Measurements from ENCODE around the gene SLIT3. TPM values are rescaled to one million over a fixed set of nuclear protein-coding genes. Genes with fewer than 3 reads are reported as not detected.

Gene SLIT3
- total and polyA plus RNA-seq, 2 experiments from 2014 or later, result 0.59 to 0.71 TPM

DNA sequence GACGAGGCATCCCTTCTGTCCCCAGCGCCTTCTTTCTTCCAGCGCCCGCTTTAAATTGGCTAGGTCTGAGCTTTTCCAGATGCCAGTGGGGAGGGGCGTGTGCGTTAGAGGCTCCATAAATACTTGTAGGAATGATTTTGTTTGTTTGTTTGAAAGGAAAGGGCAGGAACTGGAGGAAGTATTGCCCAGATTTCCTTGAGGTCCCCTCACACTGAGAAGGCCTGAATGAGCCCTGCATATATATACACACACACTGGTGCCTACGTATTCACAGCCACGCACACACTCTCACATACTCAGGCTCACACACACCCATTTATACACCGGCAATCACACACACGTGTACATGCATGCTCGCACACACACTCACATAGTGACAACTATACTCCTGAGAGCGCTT is 1.0 kb upstream of the SLIT3 start:
- peak overlapping the region; percentile 98; the same call in 1 of the 2 replicates for H2AFZ ChIP-seq
- TF ChIP-seq, protein P1, sequence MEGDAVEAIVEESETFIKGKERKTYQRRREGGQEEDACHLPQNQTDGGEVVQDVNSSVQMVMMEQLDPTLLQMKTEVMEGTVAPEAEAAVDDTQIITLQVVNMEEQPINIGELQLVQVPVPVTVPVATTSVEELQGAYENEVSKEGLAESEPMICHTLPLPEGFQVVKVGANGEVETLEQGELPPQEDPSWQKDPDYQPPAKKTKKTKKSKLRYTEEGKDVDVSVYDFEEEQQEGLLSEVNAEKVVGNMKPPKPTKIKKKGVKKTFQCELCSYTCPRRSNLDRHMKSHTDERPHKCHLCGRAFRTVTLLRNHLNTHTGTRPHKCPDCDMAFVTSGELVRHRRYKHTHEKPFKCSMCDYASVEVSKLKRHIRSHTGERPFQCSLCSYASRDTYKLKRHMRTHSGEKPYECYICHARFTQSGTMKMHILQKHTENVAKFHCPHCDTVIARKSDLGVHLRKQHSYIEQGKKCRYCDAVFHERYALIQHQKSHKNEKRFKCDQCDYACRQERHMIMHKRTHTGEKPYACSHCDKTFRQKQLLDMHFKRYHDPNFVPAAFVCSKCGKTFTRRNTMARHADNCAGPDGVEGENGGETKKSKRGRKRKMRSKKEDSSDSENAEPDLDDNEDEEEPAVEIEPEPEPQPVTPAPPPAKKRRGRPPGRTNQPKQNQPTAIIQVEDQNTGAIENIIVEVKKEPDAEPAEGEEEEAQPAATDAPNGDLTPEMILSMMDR (conservative IDR thresholded peaks at IDR 0.05; ENCODE audit: low read depth in 2 of 2), result 0 out of 4 replicates have a peak, but pooled peaks of 1 of the 2 experiments have one; percentile 1
- no peak for TF ChIP-seq EZH2 (IDR thresholded peaks at IDR 0.05; ENCODE audit: low read depth, unreplicated experiment)
- DNase-seq (ENCODE audit: low spot score) (no peak), ATAC-seq (no peak)
- no peaks in the 10 kb centered on the region for H3K79me2 ChIP-seq (replicated peaks; ENCODE audit: insufficient read depth)
- no peaks in the 10 kb centered on the region for H3K9me2 ChIP-seq (ENCODE audit: insufficient read depth)
- H3K4me3 ChIP-seq, result peak overlapping the region; percentile 69
- H3K36me3 ChIP-seq (ENCODE audit: insufficient read depth), result no peaks in the 10 kb centered on the region
- Mint-ChIP-seq H3K27ac (no peak overlapping the region), H3K36me3 (ENCODE audit: low read depth) (no peaks in the 10 kb centered on the region), H3K4me3 (peak overlapping the region; percentile 85), H3K9me3 (no peaks in the 10 kb centered on the region; the same call in 2 of the 3 replicates), H3K27me3 (ENCODE audit: insufficient read depth, low read depth, poor library complexity) (peaks cover 39% of the 10 kb centered on the region), H3K4me1 (peaks cover 22% of the 10 kb centered on the region)
- peaks cover 45% of the 10 kb centered on the region for H3K27me3 ChIP-seq (ENCODE audit: insufficient read depth)
- peaks cover 11% of the 10 kb centered on the region for H3K4me1 ChIP-seq (ENCODE audit: insufficient read depth)
- no peaks in the 10 kb centered on the region for H3F3A ChIP-seq (replicated peaks; ENCODE audit: low read depth)
- no peaks in the 10 kb centered on the region for H4K20me1 ChIP-seq (replicated peaks; ENCODE audit: insufficient read depth)
- no peak overlapping the region for H3K27ac ChIP-seq (ENCODE audit: low read depth)
- peak overlapping the region; percentile 94 for H3K4me2 ChIP-seq

DNA sequence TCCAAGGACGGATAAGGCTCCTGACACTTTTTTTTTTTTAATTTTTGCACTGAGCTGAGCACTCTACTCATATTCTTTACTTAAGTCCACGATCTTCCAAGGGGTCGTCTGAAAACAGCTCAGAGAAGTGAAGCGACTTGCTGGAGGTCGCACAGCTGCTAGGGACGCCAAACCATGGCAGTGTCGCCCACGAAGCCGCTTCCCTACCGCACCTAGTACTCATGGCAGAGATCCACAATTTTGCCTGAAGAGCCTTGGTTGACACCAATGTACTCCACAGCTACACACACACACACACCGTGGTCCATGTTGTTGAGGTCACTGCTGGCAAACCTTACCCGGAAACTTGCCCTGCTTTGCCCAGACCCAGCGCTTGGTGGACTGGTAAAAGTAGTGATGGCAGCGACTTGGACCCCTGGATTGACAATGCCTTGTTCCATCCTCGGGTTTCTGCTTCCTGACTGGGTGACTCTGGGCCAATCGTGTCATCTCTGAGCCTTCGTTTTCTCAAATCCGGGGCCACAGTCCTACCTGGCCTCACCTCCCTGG is 521 bp upstream of the SLIT3 start:
- TF ChIP-seq EZH2phosphoT487 (IDR thresholded peaks at IDR 0.05; ENCODE audit: unreplicated experiment) (no peak), STAT1 (IDR thresholded peaks at IDR 0.05; ENCODE audit: unreplicated experiment) (no peak), CREB1 (CRISPR knock-in tag; IDR thresholded peaks at IDR 0.05; ENCODE audit: low read depth) (no peak)
- TF ChIP-seq, protein P2, sequence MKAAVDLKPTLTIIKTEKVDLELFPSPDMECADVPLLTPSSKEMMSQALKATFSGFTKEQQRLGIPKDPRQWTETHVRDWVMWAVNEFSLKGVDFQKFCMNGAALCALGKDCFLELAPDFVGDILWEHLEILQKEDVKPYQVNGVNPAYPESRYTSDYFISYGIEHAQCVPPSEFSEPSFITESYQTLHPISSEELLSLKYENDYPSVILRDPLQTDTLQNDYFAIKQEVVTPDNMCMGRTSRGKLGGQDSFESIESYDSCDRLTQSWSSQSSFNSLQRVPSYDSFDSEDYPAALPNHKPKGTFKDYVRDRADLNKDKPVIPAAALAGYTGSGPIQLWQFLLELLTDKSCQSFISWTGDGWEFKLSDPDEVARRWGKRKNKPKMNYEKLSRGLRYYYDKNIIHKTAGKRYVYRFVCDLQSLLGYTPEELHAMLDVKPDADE (IDR thresholded peaks at IDR 0.05), result no peak
- TF ChIP-seq, protein P3, sequence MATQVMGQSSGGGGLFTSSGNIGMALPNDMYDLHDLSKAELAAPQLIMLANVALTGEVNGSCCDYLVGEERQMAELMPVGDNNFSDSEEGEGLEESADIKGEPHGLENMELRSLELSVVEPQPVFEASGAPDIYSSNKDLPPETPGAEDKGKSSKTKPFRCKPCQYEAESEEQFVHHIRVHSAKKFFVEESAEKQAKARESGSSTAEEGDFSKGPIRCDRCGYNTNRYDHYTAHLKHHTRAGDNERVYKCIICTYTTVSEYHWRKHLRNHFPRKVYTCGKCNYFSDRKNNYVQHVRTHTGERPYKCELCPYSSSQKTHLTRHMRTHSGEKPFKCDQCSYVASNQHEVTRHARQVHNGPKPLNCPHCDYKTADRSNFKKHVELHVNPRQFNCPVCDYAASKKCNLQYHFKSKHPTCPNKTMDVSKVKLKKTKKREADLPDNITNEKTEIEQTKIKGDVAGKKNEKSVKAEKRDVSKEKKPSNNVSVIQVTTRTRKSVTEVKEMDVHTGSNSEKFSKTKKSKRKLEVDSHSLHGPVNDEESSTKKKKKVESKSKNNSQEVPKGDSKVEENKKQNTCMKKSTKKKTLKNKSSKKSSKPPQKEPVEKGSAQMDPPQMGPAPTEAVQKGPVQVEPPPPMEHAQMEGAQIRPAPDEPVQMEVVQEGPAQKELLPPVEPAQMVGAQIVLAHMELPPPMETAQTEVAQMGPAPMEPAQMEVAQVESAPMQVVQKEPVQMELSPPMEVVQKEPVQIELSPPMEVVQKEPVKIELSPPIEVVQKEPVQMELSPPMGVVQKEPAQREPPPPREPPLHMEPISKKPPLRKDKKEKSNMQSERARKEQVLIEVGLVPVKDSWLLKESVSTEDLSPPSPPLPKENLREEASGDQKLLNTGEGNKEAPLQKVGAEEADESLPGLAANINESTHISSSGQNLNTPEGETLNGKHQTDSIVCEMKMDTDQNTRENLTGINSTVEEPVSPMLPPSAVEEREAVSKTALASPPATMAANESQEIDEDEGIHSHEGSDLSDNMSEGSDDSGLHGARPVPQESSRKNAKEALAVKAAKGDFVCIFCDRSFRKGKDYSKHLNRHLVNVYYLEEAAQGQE (IDR thresholded peaks at IDR 0.05; ENCODE audit: unreplicated experiment), result no peak
- no peaks in the 10 kb centered on the region for H3K36me3 Mint-ChIP-seq (ENCODE audit: low read depth)
- Histone ChIP-seq H3F3A (replicated peaks; ENCODE audit: low read depth) (no peaks in the 10 kb centered on the region), H3K4me3 (peak overlapping the region; percentile 69), H3K9me2 (ENCODE audit: insufficient read depth) (no peaks in the 10 kb centered on the region), H3K4me1 (ENCODE audit: insufficient read depth) (peaks cover 11% of the 10 kb centered on the region), H3K27me3 (ENCODE audit: insufficient read depth) (peaks cover 45% of the 10 kb centered on the region), H3K4me2 (peak overlapping the region; percentile 94), H3K79me2 (replicated peaks; ENCODE audit: insufficient read depth) (no peaks in the 10 kb centered on the region), H2AFZ (peak overlapping the region; percentile 98), H3K27ac (ENCODE audit: low read depth) (no peak overlapping the region), H3K36me3 (ENCODE audit: insufficient read depth) (no peaks in the 10 kb centered on the region), H4K20me1 (replicated peaks; ENCODE audit: insufficient read depth) (no peaks in the 10 kb centered on the region)
- H3K9me3 Mint-ChIP-seq, result no peaks in the 10 kb centered on the region; the same call in 2 of the 3 replicates
- peaks cover 39% of the 10 kb centered on the region for H3K27me3 Mint-ChIP-seq (ENCODE audit: insufficient read depth, low read depth, poor library complexity)
- H3K27ac Mint-ChIP-seq, result no peak overlapping the region
- DNase-seq (ENCODE audit: low spot score), result peak; percentile 48
- H3K4me3 Mint-ChIP-seq, result peak overlapping the region; percentile 85
- H3K4me1 Mint-ChIP-seq, result peaks cover 22% of the 10 kb centered on the region
- peak; percentile 29 for ATAC-seq

Data from GM23338 (cell line).